Measurements from ENCODE around the gene FURIN. TPM values are rescaled to one million over a fixed set of nuclear protein-coding genes. Genes with fewer than 3 reads are reported as not detected.

FURIN gene
- total RNA-seq, 1 donor from 2014 or later, result 42.7 TPM

DNA sequence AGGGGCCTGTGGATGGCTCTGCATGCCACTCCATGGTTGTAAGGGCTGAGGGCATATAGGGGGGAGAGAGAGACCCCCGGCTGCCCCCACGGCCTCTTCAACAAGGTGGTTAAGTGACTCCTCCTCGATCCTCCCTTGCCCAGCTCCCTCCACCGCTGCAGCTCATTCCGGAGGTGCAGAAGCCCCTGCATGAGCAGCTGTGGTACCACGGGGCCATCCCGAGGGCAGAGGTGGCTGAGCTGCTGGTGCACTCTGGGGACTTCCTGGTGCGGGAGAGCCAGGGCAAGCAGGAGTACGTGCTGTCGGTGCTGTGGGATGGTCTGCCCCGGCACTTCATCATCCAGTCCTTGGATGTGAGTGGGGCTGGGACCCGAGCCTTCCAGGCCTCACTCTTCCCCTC, 22.5 kb downstream of the FURIN start:
- Histone ChIP-seq H3K4me1 (peaks cover 27% of the 10 kb centered on the region), H3K4me3 (no peak overlapping the region), H3K27ac (replicated peaks) (no peak overlapping the region), H3K27me3 (ENCODE audit: low read depth) (no peaks in the 10 kb centered on the region), H3K36me3 (peaks cover 84% of the 10 kb centered on the region), H3K9me3 (replicated peaks) (no peaks in the 10 kb centered on the region)
- no peak for DNase-seq
- intact Hi-C loops (cut with micrococcal nuclease), result no loop called here
- TF ChIP-seq CTCF (IDR thresholded peaks at IDR 0.05; ENCODE audit: borderline replicate concordance), result no peak

DNA sequence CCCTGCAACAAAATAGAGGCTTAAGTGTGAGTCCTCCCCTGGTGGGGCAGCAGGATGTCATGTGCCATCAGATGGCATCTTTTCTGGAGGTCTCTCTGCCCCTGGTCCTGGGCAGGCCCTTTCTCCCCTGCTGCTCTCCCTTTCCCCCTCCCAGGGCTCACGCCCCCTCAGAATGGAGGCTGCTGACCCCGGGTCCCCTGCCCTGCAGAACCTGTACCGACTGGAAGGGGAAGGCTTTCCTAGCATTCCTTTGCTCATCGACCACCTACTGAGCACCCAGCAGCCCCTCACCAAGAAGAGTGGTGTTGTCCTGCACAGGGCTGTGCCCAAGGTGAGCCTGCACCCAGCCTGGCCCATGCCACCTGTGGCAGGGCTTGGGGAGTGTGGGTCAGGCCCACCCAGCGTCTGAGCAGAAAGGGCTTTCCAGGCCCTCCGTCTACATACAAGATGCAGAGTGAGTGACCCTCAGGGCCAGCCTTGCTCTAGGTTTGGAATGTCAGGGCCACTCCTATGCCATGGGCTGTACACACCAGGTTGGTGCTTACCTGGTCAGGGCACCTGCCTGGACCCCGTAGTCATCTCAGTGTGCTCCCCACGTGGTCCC, 23.1 kb downstream of the FURIN start:
- Histone ChIP-seq H3K27ac (replicated peaks) (no peak overlapping the region), H3K36me3 (peaks cover 89% of the 10 kb centered on the region), H3K4me1 (peaks cover 21% of the 10 kb centered on the region), H3K4me3 (no peak overlapping the region), H3K9me3 (replicated peaks) (no peaks in the 10 kb centered on the region), H3K27me3 (ENCODE audit: low read depth) (no peaks in the 10 kb centered on the region)
- no peak for DNase-seq
- intact Hi-C loops (cut with micrococcal nuclease), result no loop called here
- no peak for TF ChIP-seq CTCF (IDR thresholded peaks at IDR 0.05; ENCODE audit: borderline replicate concordance)

- H3K36me3 ChIP-seq, result peaks cover 87% of the 10 kb centered on the region
- intact Hi-C loops (cut with micrococcal nuclease), result no loop called here
- DNase-seq, result no peak
- no peak overlapping the region for H3K27ac ChIP-seq (replicated peaks)
- peaks cover 15% of the 10 kb centered on the region for H3K4me1 ChIP-seq
- no peak overlapping the region for H3K4me3 ChIP-seq
- H3K27me3 ChIP-seq (ENCODE audit: low read depth), result no peaks in the 10 kb centered on the region
- no peaks in the 10 kb centered on the region for H3K9me3 ChIP-seq (replicated peaks)
- TF ChIP-seq CTCF (IDR thresholded peaks at IDR 0.05; ENCODE audit: borderline replicate concordance), result no peak
Measured at GRCh38 chr15:90892023-90892422, 23.6 kb downstream of the FURIN start.

- no peaks in the 10 kb centered on the region for H3K9me3 ChIP-seq (replicated peaks)
- peaks cover 81% of the 10 kb centered on the region for H3K36me3 ChIP-seq
- no peak for TF ChIP-seq CTCF (IDR thresholded peaks at IDR 0.05; ENCODE audit: borderline replicate concordance)
- H3K27me3 ChIP-seq (ENCODE audit: low read depth), result no peaks in the 10 kb centered on the region
- no peak for DNase-seq
- intact Hi-C loops (cut with micrococcal nuclease), result no loop called here
- no peak overlapping the region for H3K27ac ChIP-seq (replicated peaks)
- no peak overlapping the region for H3K4me3 ChIP-seq
- peaks cover 9% of the 10 kb centered on the region for H3K4me1 ChIP-seq
Measured at GRCh38 chr15:90892498-90893174, 24.2 kb downstream of the FURIN start.

DNA sequence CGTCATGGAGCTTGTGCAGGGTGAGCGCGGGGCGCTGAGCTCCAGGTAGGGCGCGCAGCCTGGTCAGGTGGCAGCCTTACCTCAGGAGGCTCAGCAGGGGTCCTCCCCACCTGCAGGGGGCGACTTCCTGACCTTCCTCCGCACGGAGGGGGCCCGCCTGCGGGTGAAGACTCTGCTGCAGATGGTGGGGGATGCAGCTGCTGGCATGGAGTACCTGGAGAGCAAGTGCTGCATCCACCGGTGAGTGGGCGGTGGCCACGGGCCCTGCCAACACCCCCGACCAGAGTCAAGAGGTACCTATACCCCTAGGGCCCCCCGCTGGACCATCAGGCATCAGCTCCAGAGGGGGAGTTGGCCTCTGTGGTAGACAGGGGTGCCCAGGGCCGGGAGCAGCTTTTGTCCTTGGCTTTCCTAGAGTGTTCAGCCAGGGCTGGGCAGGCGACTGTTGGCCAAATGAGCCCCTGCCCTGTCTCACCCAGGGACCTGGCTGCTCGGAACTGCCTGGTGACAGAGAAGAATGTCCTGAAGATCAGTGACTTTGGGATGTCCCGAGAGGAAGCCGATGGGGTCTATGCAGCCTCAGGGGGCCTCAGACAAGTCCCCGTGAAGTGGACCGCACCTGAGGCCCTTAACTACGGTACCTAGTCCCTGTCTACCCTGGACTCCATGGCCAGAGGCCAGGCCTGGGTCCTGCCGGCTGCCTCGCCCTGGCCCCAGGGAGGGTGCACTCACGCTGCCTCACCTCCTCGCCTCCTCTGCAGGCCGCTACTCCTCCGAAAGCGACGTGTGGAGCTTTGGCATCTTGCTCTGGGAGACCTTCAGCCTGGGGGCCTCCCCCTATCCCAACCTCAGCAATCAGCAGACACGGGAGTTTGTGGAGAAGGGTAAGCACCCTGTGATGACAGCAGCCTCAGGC, 25.0 kb downstream of the FURIN start:
- Histone ChIP-seq H3K27me3 (ENCODE audit: low read depth) (no peaks in the 10 kb centered on the region), H3K36me3 (peaks cover 78% of the 10 kb centered on the region), H3K9me3 (replicated peaks) (no peaks in the 10 kb centered on the region), H3K27ac (replicated peaks) (no peak overlapping the region), H3K4me3 (no peak overlapping the region), H3K4me1 (peaks cover 5% of the 10 kb centered on the region)
- no peak for TF ChIP-seq CTCF (IDR thresholded peaks at IDR 0.05; ENCODE audit: borderline replicate concordance)
- no peak for DNase-seq
- intact Hi-C loops (cut with micrococcal nuclease), result no loop called here

Data from left ventricle myocardium inferior (tissue), 1 donor.